ENCODE data around the gene RNF166. TPM values are rescaled to one million over a fixed set of nuclear protein-coding genes. Genes with fewer than 3 reads are reported as not detected.

Gene RNF166
- total and polyA plus RNA-seq, 2 donors (not counting 3 experiments of a cell fraction or from before 2014, with no cell fraction given) = 27.6 to 38.8 TPM

DNA sequence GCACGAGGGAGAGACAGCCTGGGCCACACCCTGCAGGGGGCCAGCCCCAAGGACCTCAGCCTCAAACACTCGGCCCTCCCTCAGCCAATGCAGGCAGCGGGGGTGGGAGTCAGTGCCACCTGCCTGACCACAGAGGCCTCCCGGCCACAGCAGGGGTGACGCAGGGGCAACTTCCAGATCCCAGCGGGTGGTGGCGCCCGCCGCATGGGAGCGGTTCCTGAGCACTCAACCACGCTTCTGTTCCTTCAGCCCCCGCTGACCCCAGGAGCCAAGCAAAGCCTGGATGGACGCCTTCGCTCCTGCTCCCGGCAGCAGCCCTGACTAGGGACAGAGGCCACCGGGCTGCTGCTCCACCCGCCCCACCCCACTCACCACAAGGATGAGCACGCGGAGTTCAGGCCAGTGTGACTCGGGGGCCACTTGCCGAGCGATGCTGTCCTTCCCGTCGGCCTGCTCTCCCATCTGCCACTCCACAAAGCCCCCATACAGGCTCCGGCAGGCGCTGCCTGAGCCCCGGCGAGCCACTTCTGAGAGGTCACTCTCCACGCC lies 50.4 kb downstream of the RNF166 start:
- ChIA-PET POLR2A (no interaction called here), CTCF (no interaction called here)
- BruUV-seq (replicated peaks) = no TSS peak
- H3K4me1 ChIP-seq (ENCODE audit: control insufficient read depth, extremely low read depth, insufficient read depth, low read length) = peaks cover 9% of the 10 kb centered on the region
- no peaks in the 10 kb centered on the region for H3K9me1 ChIP-seq (replicated peaks; ENCODE audit: control insufficient read depth, extremely low read depth, insufficient read depth, low read length)
- H3K36me3 ChIP-seq (ENCODE audit: control insufficient read depth in 2 of 2, extremely low read depth in 1 of 2, insufficient read depth in 2 of 2, low read length in 2 of 2) = peaks cover 7 to 17% of the 10 kb centered on the region in 2 experiments
- DNase-seq (ENCODE audit: low read depth, low spot score) = no peak
- intact Hi-C loops (cut with micrococcal nuclease) = no loop called here
- no peak overlapping the region for H3K27ac ChIP-seq (ENCODE audit: insufficient read depth, low read depth, low read length)
- dilution Hi-C loops (cut with MboI; ENCODE audit: extremely low pct_ligation_motif_present, low sequenced_read_pairs) = no loop called here
- no peaks in the 10 kb centered on the region for H3K27me3 ChIP-seq (ENCODE audit: control insufficient read depth in 2 of 2, insufficient read depth in 2 of 2, low read length in 2 of 2)
- no peak for TF ChIP-seq EZH2 (IDR thresholded peaks at IDR 0.05; ENCODE audit: borderline replicate concordance, low read depth, low read length, severe bottlenecking)
- TF ChIP-seq POLR2AphosphoS5 (IDR thresholded peaks at IDR 0.05; ENCODE audit: insufficient read depth, low read depth, low read length) = no peak
- TF ChIP-seq FOS (IDR thresholded peaks at IDR 0.05; ENCODE audit: borderline replicate concordance, insufficient read depth, low read length) = no peak
- no peak for TF ChIP-seq JUN (IDR thresholded peaks at IDR 0.05; ENCODE audit: borderline replicate concordance, insufficient read depth, insufficient read length, low read depth)
- no peak for TF ChIP-seq MYC (IDR thresholded peaks at IDR 0.05; ENCODE audit: low read depth, low read length)
- no peak for TF ChIP-seq GATA2 (IDR thresholded peaks at IDR 0.05; ENCODE audit: insufficient read depth, insufficient read length, low read depth, low read length)
- no peak for TF ChIP-seq MAX (IDR thresholded peaks at IDR 0.05; ENCODE audit: insufficient read depth, insufficient read length)
- TF ChIP-seq POLR2A (IDR thresholded peaks at IDR 0.05; ENCODE audit: low read depth, low read length) = no peak
- TF ChIP-seq, protein P1, sequence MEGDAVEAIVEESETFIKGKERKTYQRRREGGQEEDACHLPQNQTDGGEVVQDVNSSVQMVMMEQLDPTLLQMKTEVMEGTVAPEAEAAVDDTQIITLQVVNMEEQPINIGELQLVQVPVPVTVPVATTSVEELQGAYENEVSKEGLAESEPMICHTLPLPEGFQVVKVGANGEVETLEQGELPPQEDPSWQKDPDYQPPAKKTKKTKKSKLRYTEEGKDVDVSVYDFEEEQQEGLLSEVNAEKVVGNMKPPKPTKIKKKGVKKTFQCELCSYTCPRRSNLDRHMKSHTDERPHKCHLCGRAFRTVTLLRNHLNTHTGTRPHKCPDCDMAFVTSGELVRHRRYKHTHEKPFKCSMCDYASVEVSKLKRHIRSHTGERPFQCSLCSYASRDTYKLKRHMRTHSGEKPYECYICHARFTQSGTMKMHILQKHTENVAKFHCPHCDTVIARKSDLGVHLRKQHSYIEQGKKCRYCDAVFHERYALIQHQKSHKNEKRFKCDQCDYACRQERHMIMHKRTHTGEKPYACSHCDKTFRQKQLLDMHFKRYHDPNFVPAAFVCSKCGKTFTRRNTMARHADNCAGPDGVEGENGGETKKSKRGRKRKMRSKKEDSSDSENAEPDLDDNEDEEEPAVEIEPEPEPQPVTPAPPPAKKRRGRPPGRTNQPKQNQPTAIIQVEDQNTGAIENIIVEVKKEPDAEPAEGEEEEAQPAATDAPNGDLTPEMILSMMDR (IDR thresholded peaks at IDR 0.05; ENCODE audit: extremely low read depth in 1 of 2, insufficient read depth in 1 of 2, low read depth in 1 of 2, low read length in 2 of 2) = no peak
- H3K9me3 ChIP-seq (replicated peaks; ENCODE audit: control insufficient read depth, insufficient read depth, low read length) = no peaks in the 10 kb centered on the region
- peaks cover 21% of the 10 kb centered on the region for H3K79me2 ChIP-seq (ENCODE audit: control insufficient read depth, insufficient read depth, low read length)
- no peak overlapping the region for H3K4me3 ChIP-seq (replicated peaks in 1 of 3; ENCODE audit: insufficient read depth in 1 of 3, low read depth in 1 of 3, low read length in 3 of 3)
- FAIRE-seq = no peak
- no peak overlapping the region for H3K9ac ChIP-seq (replicated peaks; ENCODE audit: extremely low read depth, insufficient read depth, low read length)
- H4K20me1 ChIP-seq (replicated peaks; ENCODE audit: control insufficient read depth, extremely low read depth, insufficient read depth, low read length) = no peaks in the 10 kb centered on the region
- no peak overlapping the region for H3K4me2 ChIP-seq (ENCODE audit: insufficient read depth, low read length)
- no peak overlapping the region for H2AFZ ChIP-seq (ENCODE audit: low read depth, low read length)

Measured in endothelial cell of umbilical vein (primary cell).